Neural progenitor cell (in vitro differentiated cells): Measurements from ENCODE around the gene SH3BGRL. TPM values are rescaled to one million over a fixed set of nuclear protein-coding genes. Genes with fewer than 3 reads are reported as not detected.

Experiments
- DNase-seq: peaks from one replicate; pipeline ENCODE4 v3.0.0-alpha.2; 2016; ENCODE audit warnings: low spot score
- H2AFZ ChIP-seq: fragments of 200-600 bp; sonication (generic); replicated peaks from 2 replicates; pipeline ENCODE4 v1.6.1; 2016; ENCODE audit warnings: antibody characterized with exemption
- H3F3A ChIP-seq: fragments of 200-600 bp; sonication (generic); 2 replicates; pipeline ENCODE4 v1.6.1; 2016; ENCODE audit warnings: antibody characterized with exemption, low read depth
- H3K27ac ChIP-seq: fragments of 200-600 bp; sonication (generic); 2 replicates; pipeline ENCODE4 v1.5.1; 2016; ENCODE audit warnings: mild to moderate bottlenecking
- H3K27me3 ChIP-seq: fragments of 200-600 bp; sonication (generic); 2 replicates; pipeline ENCODE4 v1.6.1; 2016; ENCODE audit warnings: mild to moderate bottlenecking, moderate library complexity
- H3K36me3 ChIP-seq: fragments of 200-600 bp; sonication (generic); 2 replicates; pipeline ENCODE4 v1.5.1; 2016
- H3K4me1 ChIP-seq: fragments of 200-600 bp; sonication (generic); 2 replicates; pipeline ENCODE4 v1.6.1; 2016; ENCODE audit warnings: mixed run types
- H3K4me2 ChIP-seq: fragments of 200-600 bp; sonication (generic); 2 replicates; pipeline ENCODE4 v1.6.1; 2016
- H3K4me3 ChIP-seq: fragments of 200-600 bp; sonication (generic); 2 replicates; pipeline ENCODE4 v1.5.1; 2016
- H3K79me2 ChIP-seq: fragments of 200-600 bp; sonication (generic); 2 replicates; pipeline ENCODE4 v1.6.1; 2016; ENCODE audit warnings: low read depth
- H3K9ac ChIP-seq: fragments of 200-600 bp; sonication (generic); 2 replicates; pipeline ENCODE4 v1.6.1; 2016
- H3K9me3 ChIP-seq: fragments of 200-600 bp; sonication (generic); 2 replicates; pipeline ENCODE4 v1.5.1; 2016; ENCODE audit warnings: low read depth
- H4K20me1 ChIP-seq: fragments of 200-600 bp; sonication (generic); 2 replicates; pipeline ENCODE4 v1.6.1; 2016; ENCODE audit warnings: low read depth
- H3K27ac Mint-ChIP-seq: 3 replicates; pipeline ENCODE4 v1.8.0; 2021; ENCODE audit warnings: mixed read lengths
- H3K27me3 Mint-ChIP-seq: 2 replicates; pipeline ENCODE4 v1.8.0; 2022; ENCODE audit warnings: low read depth, mild to moderate bottlenecking, inconsistent platforms, moderate library complexity, mixed read lengths; ENCODE audit not compliant: insufficient read depth
- H3K36me3 Mint-ChIP-seq: 3 replicates; pipeline ENCODE4 v1.8.0; 2021; ENCODE audit warnings: mixed read lengths
- H3K4me1 Mint-ChIP-seq: 3 replicates; pipeline ENCODE4 v1.8.0; 2021; ENCODE audit warnings: mixed read lengths
- H3K4me3 Mint-ChIP-seq: 3 replicates; pipeline ENCODE4 v1.8.0; 2021; ENCODE audit warnings: mild to moderate bottlenecking, moderate library complexity, mixed read lengths
- H3K9me3 Mint-ChIP-seq: 3 replicates; pipeline ENCODE4 v1.8.0; 2020; ENCODE audit warnings: mixed read lengths
- CTCF ChIP-seq: fragments of 200-600 bp; sonication (generic); IDR thresholded peaks from 2 replicates; pipeline ENCODE4 v1.5.1; 2017; ENCODE audit warnings: antibody characterized with exemption, mild to moderate bottlenecking
- EZH2 ChIP-seq: fragments of 200-600 bp; sonication (generic); IDR thresholded peaks from 2 replicates; pipeline ENCODE4 v1.6.1; 2017; ENCODE audit warnings: antibody characterized with exemption, mild to moderate bottlenecking, moderate library complexity
- EZH2phosphoT487 ChIP-seq: fragments of 200-600 bp; sonication (generic); IDR thresholded peaks from 2 replicates; pipeline ENCODE4 v1.6.1; 2017; ENCODE audit warnings: antibody characterized with exemption
- total RNA-seq: library from RNA; depleted of rRNA; stranded (reverse); fragments of >200 nt; gene quantifications from 2 replicates; pipeline ENCODE4 v1.2.3, GENCODE V29; 2015; ENCODE audit warnings: low replicate concordance

SH3BGRL gene
- total RNA-seq = 79.8 and 127 TPM in 2 replicates

GRCh38 chrX:81201671-81202455 is at the start of gene SH3BGRL, which contains the start of gene HMGN5:
Gene SH3BGRL, plus strand, starts transcription at chrX:81202102. Its CDS starts 99 bp downstream, at chrX:81202201.
Gene HMGN5, minus strand, starts transcription at chrX:81201913. Its CDS starts 80,364 bp downstream, at chrX:81121549.
- Mint-ChIP-seq H3K4me1 (peaks cover 3% of the 10 kb centered on the region), H3K27me3 (peaks cover 5% of the 10 kb centered on the region), H3K27ac (peak within 1 kb of the TSS; percentile 99), H3K9me3 (peaks cover 10% of the 10 kb centered on the region), H3K36me3 (peaks cover 9% of the 10 kb centered on the region), H3K4me3 (peak within 1 kb of the TSS; percentile 95)
- Histone ChIP-seq H3K4me3 (peak within 1 kb of the TSS; percentile 63), H3K9me3 (peaks cover 2% of the 10 kb centered on the region), H3K36me3 (no peaks in the 10 kb centered on the region), H3K4me2 (peak within 1 kb of the TSS; percentile 73), H2AFZ (peak within 1 kb of the TSS; percentile 69), H3K9ac (peak within 1 kb of the TSS; percentile 68), H3K4me1 (no peaks in the 10 kb centered on the region), H3K79me2 (peaks cover 47% of the 10 kb centered on the region), H4K20me1 (no peaks in the 10 kb centered on the region), H3K27me3 (no peaks in the 10 kb centered on the region), H3K27ac (peak within 1 kb of the TSS; percentile 77), H3F3A (peaks cover 4% of the 10 kb centered on the region)
- peak; percentile 81 for DNase-seq
- TF ChIP-seq EZH2phosphoT487 (no peak), EZH2 (no peak), CTCF (no peak)

- Histone ChIP-seq H3F3A (no peaks in the 10 kb centered on the region), H3K79me2 (no peaks in the 10 kb centered on the region), H3K4me2 (no peak overlapping the region), H3K27ac (no peak overlapping the region), H2AFZ (no peak overlapping the region), H3K36me3 (no peaks in the 10 kb centered on the region), H3K9me3 (peaks cover 3% of the 10 kb centered on the region), H3K9ac (no peak overlapping the region), H3K4me1 (no peaks in the 10 kb centered on the region), H4K20me1 (no peaks in the 10 kb centered on the region), H3K27me3 (no peaks in the 10 kb centered on the region), H3K4me3 (no peak overlapping the region)
- no peaks in the 10 kb centered on the region for H3K36me3 Mint-ChIP-seq
- no peaks in the 10 kb centered on the region for H3K27me3 Mint-ChIP-seq
- H3K9me3 Mint-ChIP-seq = no peaks in the 10 kb centered on the region
- no peak overlapping the region for H3K27ac Mint-ChIP-seq
- no peak for TF ChIP-seq EZH2
- no peak for TF ChIP-seq EZH2phosphoT487
- TF ChIP-seq CTCF = no peak
- no peak for DNase-seq
- H3K4me3 Mint-ChIP-seq = no peak overlapping the region
- H3K4me1 Mint-ChIP-seq = no peaks in the 10 kb centered on the region
These were observed 33.5 kb upstream of the SH3BGRL start for GRCh38 chrX:81168391-81168790.

- Histone ChIP-seq H3K36me3 (no peaks in the 10 kb centered on the region), H3K27ac (no peak overlapping the region), H3K9me3 (peaks cover 3% of the 10 kb centered on the region), H3K4me2 (no peak overlapping the region), H3K27me3 (no peaks in the 10 kb centered on the region), H4K20me1 (no peaks in the 10 kb centered on the region), H3K4me3 (no peak overlapping the region), H3K9ac (no peak overlapping the region), H3K79me2 (no peaks in the 10 kb centered on the region), H3K4me1 (no peaks in the 10 kb centered on the region), H2AFZ (no peak overlapping the region), H3F3A (no peaks in the 10 kb centered on the region)
- H3K36me3 Mint-ChIP-seq = no peaks in the 10 kb centered on the region
- TF ChIP-seq EZH2 (no peak), CTCF (peak; percentile 39)
- no peaks in the 10 kb centered on the region for H3K9me3 Mint-ChIP-seq
- H3K27me3 Mint-ChIP-seq = no peaks in the 10 kb centered on the region
- H3K4me1 Mint-ChIP-seq = no peaks in the 10 kb centered on the region
- no peak overlapping the region for H3K4me3 Mint-ChIP-seq
- no peak for DNase-seq
- no peak overlapping the region for H3K27ac Mint-ChIP-seq
These were observed 27.6 kb upstream of the SH3BGRL start for GRCh38 chrX:81174286-81174685.
